ENCODE data around the gene MRPL46.

The MRPL46 gene

GRCh38 chr15:88456733-88457132, 10.5 kb downstream of the MRPL46 start:
- no peak overlapping the region for H3K27ac ChIP-seq (ENCODE audit: low read length)
- H3K9ac ChIP-seq (ENCODE audit: low read depth, low read length), result no peak overlapping the region
- H3K27me3 ChIP-seq (ENCODE audit: insufficient read depth, low read length), result no peaks in the 10 kb centered on the region
- no peak overlapping the region for H3K4me3 ChIP-seq (ENCODE audit: low read length)
- no peaks in the 10 kb centered on the region for H3K9me3 ChIP-seq (ENCODE audit: insufficient read depth, low read depth, low read length)
- H3K36me3 ChIP-seq (ENCODE audit: insufficient read depth, low read depth, low read length), result peaks cover 34% of the 10 kb centered on the region
- H3K4me1 ChIP-seq (ENCODE audit: insufficient read depth, low read length), result no peaks in the 10 kb centered on the region

- no peak overlapping the region for H3K27ac ChIP-seq (ENCODE audit: low read length)
- peaks cover 20% of the 10 kb centered on the region for H3K36me3 ChIP-seq (ENCODE audit: insufficient read depth, low read depth, low read length)
- no peaks in the 10 kb centered on the region for H3K4me1 ChIP-seq (ENCODE audit: insufficient read depth, low read length)
- no peak overlapping the region for H3K4me3 ChIP-seq (ENCODE audit: low read length)
- H3K27me3 ChIP-seq (ENCODE audit: insufficient read depth, low read length), result peaks cover under 1% of the 10 kb centered on the region; the same call in 1 of the 2 replicates
- H3K9ac ChIP-seq (ENCODE audit: low read depth, low read length), result no peak overlapping the region
- H3K9me3 ChIP-seq (ENCODE audit: insufficient read depth, low read depth, low read length), result no peaks in the 10 kb centered on the region
Measured at GRCh38 chr15:88454867-88455810, 12.0 kb downstream of the MRPL46 start.

- no peaks in the 10 kb centered on the region for H3K4me1 ChIP-seq (ENCODE audit: insufficient read depth, low read length)
- H3K27me3 ChIP-seq (ENCODE audit: insufficient read depth, low read length), result peaks cover 9% of the 10 kb centered on the region
- no peak overlapping the region for H3K4me3 ChIP-seq (ENCODE audit: low read length)
- no peak overlapping the region for H3K27ac ChIP-seq (ENCODE audit: low read length)
- peaks cover 11% of the 10 kb centered on the region for H3K36me3 ChIP-seq (ENCODE audit: insufficient read depth, low read depth, low read length)
- no peaks in the 10 kb centered on the region for H3K9me3 ChIP-seq (ENCODE audit: insufficient read depth, low read depth, low read length)
- H3K9ac ChIP-seq (ENCODE audit: low read depth, low read length), result no peak overlapping the region
Measured at GRCh38 chr15:88454236-88454635, 13.0 kb downstream of the MRPL46 start.

GRCh38 chr15:88453651-88454050, 13.5 kb downstream of the MRPL46 start:
- H3K4me3 ChIP-seq (ENCODE audit: low read length), result no peak overlapping the region
- no peak overlapping the region for H3K9ac ChIP-seq (ENCODE audit: low read depth, low read length)
- H3K27me3 ChIP-seq (ENCODE audit: insufficient read depth, low read length), result peaks cover 14% of the 10 kb centered on the region
- no peaks in the 10 kb centered on the region for H3K9me3 ChIP-seq (ENCODE audit: insufficient read depth, low read depth, low read length)
- peaks cover 5% of the 10 kb centered on the region; the same call in 1 of the 2 replicates for H3K36me3 ChIP-seq (ENCODE audit: insufficient read depth, low read depth, low read length)
- H3K27ac ChIP-seq (ENCODE audit: low read length), result no peak overlapping the region
- no peaks in the 10 kb centered on the region for H3K4me1 ChIP-seq (ENCODE audit: insufficient read depth, low read length)

- Histone ChIP-seq H3K9ac (ENCODE audit: low read depth, low read length) (no peak overlapping the region), H3K9me3 (ENCODE audit: insufficient read depth, low read depth, low read length) (no peaks in the 10 kb centered on the region), H3K4me3 (ENCODE audit: low read length) (no peak overlapping the region), H3K27ac (ENCODE audit: low read length) (no peak overlapping the region), H3K27me3 (ENCODE audit: insufficient read depth, low read length) (peaks cover 14% of the 10 kb centered on the region), H3K4me1 (ENCODE audit: insufficient read depth, low read length) (no peaks in the 10 kb centered on the region), H3K36me3 (ENCODE audit: insufficient read depth, low read depth, low read length) (no peaks in the 10 kb centered on the region)
Measured at GRCh38 chr15:88450125-88450798, 16.9 kb downstream of the MRPL46 start.

GRCh38 chr15:88449581-88449980, 17.6 kb downstream of the MRPL46 start:
- Histone ChIP-seq H3K4me3 (ENCODE audit: low read length) (no peak overlapping the region), H3K27me3 (ENCODE audit: insufficient read depth, low read length) (peaks cover 14% of the 10 kb centered on the region), H3K9me3 (ENCODE audit: insufficient read depth, low read depth, low read length) (no peaks in the 10 kb centered on the region), H3K4me1 (ENCODE audit: insufficient read depth, low read length) (no peaks in the 10 kb centered on the region), H3K36me3 (ENCODE audit: insufficient read depth, low read depth, low read length) (no peaks in the 10 kb centered on the region), H3K9ac (ENCODE audit: low read depth, low read length) (no peak overlapping the region), H3K27ac (ENCODE audit: low read length) (no peak overlapping the region)

- H3K36me3 ChIP-seq (ENCODE audit: insufficient read depth, low read depth, low read length), result no peaks in the 10 kb centered on the region
- peaks cover 14% of the 10 kb centered on the region for H3K27me3 ChIP-seq (ENCODE audit: insufficient read depth, low read length)
- H3K4me1 ChIP-seq (ENCODE audit: insufficient read depth, low read length), result no peaks in the 10 kb centered on the region
- no peak overlapping the region for H3K9ac ChIP-seq (ENCODE audit: low read depth, low read length)
- no peaks in the 10 kb centered on the region for H3K9me3 ChIP-seq (ENCODE audit: insufficient read depth, low read depth, low read length)
- no peak overlapping the region for H3K4me3 ChIP-seq (ENCODE audit: low read length)
- H3K27ac ChIP-seq (ENCODE audit: low read length), result no peak overlapping the region
Measured at GRCh38 chr15:88448991-88449461, 18.2 kb downstream of the MRPL46 start.

GRCh38 chr15:88447741-88448140, 19.4 kb downstream of the MRPL46 start:
- no peaks in the 10 kb centered on the region for H3K4me1 ChIP-seq (ENCODE audit: insufficient read depth, low read length)
- H3K9ac ChIP-seq (ENCODE audit: low read depth, low read length), result no peak overlapping the region
- H3K27ac ChIP-seq (ENCODE audit: low read length), result no peak overlapping the region
- peaks cover 9% of the 10 kb centered on the region; the same call in 1 of the 2 replicates for H3K9me3 ChIP-seq (ENCODE audit: insufficient read depth, low read depth, low read length)
- H3K36me3 ChIP-seq (ENCODE audit: insufficient read depth, low read depth, low read length), result no peaks in the 10 kb centered on the region
- peaks cover 14% of the 10 kb centered on the region for H3K27me3 ChIP-seq (ENCODE audit: insufficient read depth, low read length)
- no peak overlapping the region for H3K4me3 ChIP-seq (ENCODE audit: low read length)

GRCh38 chr15:88447206-88447605, 20.0 kb downstream of the MRPL46 start:
- H3K27me3 ChIP-seq (ENCODE audit: insufficient read depth, low read length), result peaks cover 14% of the 10 kb centered on the region
- no peak overlapping the region for H3K4me3 ChIP-seq (ENCODE audit: low read length)
- H3K9ac ChIP-seq (ENCODE audit: low read depth, low read length), result no peak overlapping the region
- no peaks in the 10 kb centered on the region for H3K36me3 ChIP-seq (ENCODE audit: insufficient read depth, low read depth, low read length)
- H3K27ac ChIP-seq (ENCODE audit: low read length), result no peak overlapping the region
- H3K9me3 ChIP-seq (ENCODE audit: insufficient read depth, low read depth, low read length), result peaks cover 9% of the 10 kb centered on the region; the same call in 1 of the 2 replicates
- H3K4me1 ChIP-seq (ENCODE audit: insufficient read depth, low read length), result no peaks in the 10 kb centered on the region

- Histone ChIP-seq H3K36me3 (ENCODE audit: insufficient read depth, low read depth, low read length) (no peaks in the 10 kb centered on the region), H3K27ac (ENCODE audit: low read length) (no peak overlapping the region), H3K4me1 (ENCODE audit: insufficient read depth, low read length) (no peaks in the 10 kb centered on the region), H3K9me3 (ENCODE audit: insufficient read depth, low read depth, low read length) (peaks cover 9% of the 10 kb centered on the region; the same call in 1 of the 2 replicates), H3K27me3 (ENCODE audit: insufficient read depth, low read length) (no peaks in the 10 kb centered on the region; the same call in 1 of the 2 replicates), H3K4me3 (ENCODE audit: low read length) (no peak overlapping the region), H3K9ac (ENCODE audit: low read depth, low read length) (no peak overlapping the region)
Measured at GRCh38 chr15:88441076-88441730, 26.0 kb downstream of the MRPL46 start.

- H3K9ac ChIP-seq (ENCODE audit: low read depth, low read length), result no peak overlapping the region
- H3K36me3 ChIP-seq (ENCODE audit: insufficient read depth, low read depth, low read length), result no peaks in the 10 kb centered on the region
- H3K27ac ChIP-seq (ENCODE audit: low read length), result no peak overlapping the region
- H3K9me3 ChIP-seq (ENCODE audit: insufficient read depth, low read depth, low read length), result peaks cover 9% of the 10 kb centered on the region; the same call in 1 of the 2 replicates
- H3K4me1 ChIP-seq (ENCODE audit: insufficient read depth, low read length), result peaks cover 2% of the 10 kb centered on the region; the same call in 1 of the 2 replicates
- H3K4me3 ChIP-seq (ENCODE audit: low read length), result no peak overlapping the region
- H3K27me3 ChIP-seq (ENCODE audit: insufficient read depth, low read length), result no peaks in the 10 kb centered on the region; the same call in 1 of the 2 replicates
Measured at GRCh38 chr15:88440021-88440420, 27.2 kb downstream of the MRPL46 start.

Measured in iPS-20b (cell line).